Stomach (tissue), 9 donors: ENCODE data around the gene ZNF415. TPM values are rescaled to one million over a fixed set of nuclear protein-coding genes. Genes with fewer than 3 reads are reported as not detected.

Source experiments
- DNase-seq, 2 donors: peaks; one replicate each; pipeline versions ENCODE4 v3.0.0 to v3.0.0-alpha.2; 2013 to 2019
- H3K27ac ChIP-seq, 5 donors: fragments of 200-600 bp in 4 of 5; sonication (generic) in 4 of 5; one replicate each; pipeline ENCODE4 v1.5.1; 2013 to 2019; ENCODE audit warnings: mild to moderate bottlenecking in 1 of 5, moderate library complexity in 1 of 5
- H3K27me3 ChIP-seq, 3 donors: fragments of 200-600 bp; sonication (generic); one replicate each; pipeline ENCODE4 v1.5.1; 2017 to 2019; ENCODE audit warnings: mixed run types in 1 of 3
- H3K36me3 ChIP-seq, 4 donors: fragments of 200-600 bp; sonication (generic); 1 replicate in 3 of 4; 2 replicates in 1 of 4; pipeline ENCODE4 v1.5.1; 2016 to 2019
- H3K4me1 ChIP-seq, 4 donors: fragments of 200-600 bp; sonication (generic); one replicate each; pipeline ENCODE4 v1.5.1; 2016 to 2019
- H3K4me3 ChIP-seq, 4 donors: fragments of 200-600 bp; sonication (generic) in 3 of 4; one replicate each; pipeline ENCODE4 v1.5.1; 2016 to 2019; ENCODE audit warnings: mild to moderate bottlenecking in 1 of 4
- H3K9me3 ChIP-seq, 4 donors: fragments of 200-600 bp; sonication (generic); one replicate each; pipeline ENCODE4 v1.5.1; 2016 to 2019
- CTCF ChIP-seq, 7 experiments: fragments of 450-650 bp in 4 of 7; fragments of 200-600 bp in 3 of 7; sonication (generic) in 3 of 7; IDR thresholded peaks; one replicate each; pipeline ENCODE4 v1.5.1; 2016 to 2019; ENCODE audit warnings: antibody characterized with exemption in 7 of 7, control low read depth in 2 of 7, mild to moderate bottlenecking in 1 of 7
- EP300 ChIP-seq: sonication (generic); formaldehyde crosslinking; IDR thresholded peaks from one replicate; pipeline ENCODE4 v1.6.1; 2017; ENCODE audit warnings: antibody characterized with exemption
- POLR2A ChIP-seq, 4 donors: fragments of 450-650 bp; IDR thresholded peaks; one replicate each; pipeline ENCODE4 v1.6.1; 2016; ENCODE audit warnings: antibody characterized with exemption in 4 of 4, control low read depth in 2 of 4, mild to moderate bottlenecking in 1 of 4, moderate library complexity in 1 of 4
- POLR2AphosphoS5 ChIP-seq, 3 donors: sonication (generic); formaldehyde crosslinking; IDR thresholded peaks; one replicate each; pipeline ENCODE4 v1.6.1; 2016; ENCODE audit warnings: antibody characterized with exemption in 3 of 3
- WGBS, 5 donors: extraction: QIAGEN DNeasy Blood & Tissue Kit in 3 of 5; methylation state at CpG; one replicate each; pipeline versions ENCODE4 v1.1.5 to v1.1.7; 2013 to 2018; 5-methylcytosine and 5-hydroxymethylcytosine counted together
- intact Hi-C: fragments of 100-400 bp; cut with DNase I; formaldehyde crosslinking; loops from one replicate; pipeline ENCODE4 v1.15.1; 2023; ENCODE audit warnings: low total_unique reads
- polyA plus RNA-seq, 3 donors: library from polyadenylated mRNA; stranded (reverse); fragments of 200-250 nt; gene quantifications; one replicate each; pipeline ENCODE4 v1.2.3, GENCODE V29; 2013
- total RNA-seq, 5 donors: library from RNA; depleted of rRNA; stranded (reverse); fragments of >200 nt; gene quantifications; one replicate each; pipeline versions ENCODE4 v1.1.0 to v1.2.3, GENCODE V29; 2014 to 2016
- donor health status: healthy with polysubstance abuse.
- donor health status: Bipolar disorder and iron deficiency.
- donor health status: healthy.

Gene ZNF415
- total and polyA plus RNA-seq, 8 donors: 0.29 to 281 (median 10.3) TPM

GRCh38 chr19:53165691-53166091 lies 33.0 kb upstream of the ZNF415 start:
- Histone ChIP-seq H3K4me1 (no peaks in the 10 kb centered on the region), H3K9me3 (peaks cover 16 to 95% (median 65%) of the 10 kb centered on the region in 4 donors), H3K36me3 (peaks cover 4 to 28% (median 14%) of the 10 kb centered on the region in 4 donors), H3K27ac (no peak overlapping the region), H3K4me3 (no peak overlapping the region), H3K27me3 (no peaks in the 10 kb centered on the region)
- WGBS, 5 donors: 94 to 98% (median 96%) methylated on average over 3 of the region's 3 CpGs
- intact Hi-C loops: no loop called here
- DNase-seq: no peak
- no peak for TF ChIP-seq EP300
- no peak for TF ChIP-seq POLR2AphosphoS5 (IDR thresholded peaks at IDR 0.05)
- TF ChIP-seq POLR2A (IDR thresholded peaks at IDR 0.05): no peak
- TF ChIP-seq CTCF (IDR thresholded peaks at IDR 0.05): no peak

GRCh38 chr19:53161123-53161522 lies 28.4 kb upstream of the ZNF415 start:
- no peak overlapping the region for H3K27ac ChIP-seq
- H3K27me3 ChIP-seq: no peaks in the 10 kb centered on the region
- no peak overlapping the region for H3K4me3 ChIP-seq
- TF ChIP-seq CTCF (IDR thresholded peaks at IDR 0.05) (no peak), POLR2AphosphoS5 (IDR thresholded peaks at IDR 0.05) (no peak)
- H3K36me3 ChIP-seq: peaks cover 4 to 18% (median 12%) of the 10 kb centered on the region in 4 donors
- H3K4me1 ChIP-seq: peaks cover 12 to 20% (median 15%) of the 10 kb centered on the region in 4 donors
- DNase-seq: no peak
- intact Hi-C loops: no loop called here
- WGBS, 5 donors: 67 to 81% (median 77%) methylated on average over 3 of the region's 3 CpGs
- H3K9me3 ChIP-seq: peaks cover 16 to 59% (median 44%) of the 10 kb centered on the region in 4 donors

- Histone ChIP-seq H3K27ac (no peak overlapping the region), H3K9me3 (peaks cover 9 to 59% (median 40%) of the 10 kb centered on the region in 4 donors), H3K27me3 (no peaks in the 10 kb centered on the region), H3K36me3 (peaks cover 0 to 18% (median 9%) of the 10 kb centered on the region in 4 donors), H3K4me1 (peaks cover 12 to 20% (median 15%) of the 10 kb centered on the region in 4 donors), H3K4me3 (no peak overlapping the region)
- TF ChIP-seq POLR2A (IDR thresholded peaks at IDR 0.05) (no peak), CTCF (IDR thresholded peaks at IDR 0.05) (no peak), POLR2AphosphoS5 (IDR thresholded peaks at IDR 0.05) (no peak)
- intact Hi-C loops: no loop called here
- DNase-seq: no peak
- 88 to 93% (median 89%) methylated on average over 3 of the region's 3 CpGs for WGBS, 5 donors
Observed at GRCh38 chr19:53160350-53160749, 27.6 kb upstream of the ZNF415 start.

GRCh38 chr19:53158119-53158656 lies 25.5 kb upstream of the ZNF415 start:
- TF ChIP-seq POLR2AphosphoS5 (IDR thresholded peaks at IDR 0.05) (no peak), EP300 (no peak), POLR2A (IDR thresholded peaks at IDR 0.05) (no peak), CTCF (IDR thresholded peaks at IDR 0.05) (no peak)
- Histone ChIP-seq H3K9me3 (peaks cover 3 to 53% (median 32%) of the 10 kb centered on the region in 4 donors), H3K27ac (peak overlapping the region; percentile 69 to 85 (median 80)), H3K36me3 (peaks cover 6 to 33% (median 22%) of the 10 kb centered on the region in 4 donors), H3K4me1 (peaks cover 12 to 20% (median 15%) of the 10 kb centered on the region in 4 donors), H3K27me3 (no peaks in the 10 kb centered on the region), H3K4me3 (peak overlapping the region; percentile 56 to 78 (median 60))
- peak; percentile 29 to 69 for DNase-seq
- intact Hi-C loops: no loop called here
- 0 to 2% (median 1%) methylated on average over 35 to 41 of the region's 41 CpGs for WGBS, 5 donors
